ENCODE results near the gene ZNF385B.
"Not testable (repeated sequence)": the region's sequence is repeated elsewhere in the genome, so short reads cannot be mapped to it uniquely, and the experiment has no call there.

Gene ZNF385B

DNA sequence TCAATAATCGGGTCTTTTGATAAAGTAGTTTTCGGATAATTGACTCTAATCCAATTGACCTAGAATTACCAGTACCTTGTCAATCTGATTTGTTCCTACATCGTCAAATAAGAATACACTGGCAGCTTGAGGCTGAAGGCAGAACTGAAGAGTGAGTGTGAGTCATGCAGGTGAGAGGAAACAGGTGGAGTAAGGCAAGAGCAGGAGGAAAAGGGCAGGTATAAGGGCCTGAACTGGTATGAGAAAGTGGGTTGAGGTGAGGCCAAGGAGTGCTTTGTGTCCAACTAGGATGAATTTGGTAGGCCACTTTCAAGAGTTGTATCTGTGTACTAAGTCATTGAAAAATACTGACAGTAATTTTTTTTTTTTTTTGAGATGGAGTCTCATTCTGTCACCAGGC, 186.0 kb downstream of the ZNF385B start:
- DNase-seq, result no peak

DNA sequence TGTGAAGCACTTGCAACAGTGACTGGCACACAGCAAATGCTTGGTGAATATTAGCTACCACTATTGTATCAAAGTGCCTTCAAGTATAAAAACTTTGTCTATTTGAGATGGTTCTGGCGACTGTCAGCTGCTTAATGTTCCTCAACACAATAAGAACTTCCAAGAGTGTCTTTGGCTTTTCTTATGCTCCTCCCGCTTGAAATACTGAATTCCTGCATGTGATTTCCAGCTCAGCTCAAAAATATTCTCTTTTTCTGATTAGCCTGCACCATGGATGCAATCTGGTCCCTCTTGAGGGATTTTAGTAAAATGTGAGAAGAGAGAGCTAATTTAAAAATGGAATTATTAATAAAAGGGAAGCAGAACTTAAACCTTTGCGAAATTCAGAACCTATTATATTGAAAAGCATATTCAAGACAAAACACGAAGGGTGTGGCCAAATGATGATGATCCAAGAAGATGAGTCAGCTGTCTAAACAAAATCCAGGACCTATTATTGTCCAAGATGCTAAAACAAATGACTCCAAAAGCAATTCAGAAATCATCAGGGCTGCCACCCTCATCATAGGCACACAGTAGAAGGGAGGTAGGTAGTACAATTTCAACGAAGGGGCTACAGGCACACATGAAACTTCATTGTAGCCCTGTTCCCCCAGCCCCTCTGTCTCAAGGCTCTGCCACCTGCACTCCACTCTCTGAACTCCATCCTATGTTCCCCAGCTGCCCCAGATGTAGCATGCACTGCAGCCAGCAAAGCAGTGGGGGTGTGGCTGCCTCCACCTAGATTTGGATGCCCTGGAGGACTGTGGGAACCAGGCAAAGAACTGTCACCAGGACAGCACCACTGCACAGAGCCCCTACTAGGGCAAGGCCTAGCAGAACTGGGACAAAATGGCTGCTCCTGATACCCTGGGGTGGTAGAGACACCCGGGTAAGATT, 190.1 kb downstream of the ZNF385B start:
- DNase-seq, result no peak

DNA sequence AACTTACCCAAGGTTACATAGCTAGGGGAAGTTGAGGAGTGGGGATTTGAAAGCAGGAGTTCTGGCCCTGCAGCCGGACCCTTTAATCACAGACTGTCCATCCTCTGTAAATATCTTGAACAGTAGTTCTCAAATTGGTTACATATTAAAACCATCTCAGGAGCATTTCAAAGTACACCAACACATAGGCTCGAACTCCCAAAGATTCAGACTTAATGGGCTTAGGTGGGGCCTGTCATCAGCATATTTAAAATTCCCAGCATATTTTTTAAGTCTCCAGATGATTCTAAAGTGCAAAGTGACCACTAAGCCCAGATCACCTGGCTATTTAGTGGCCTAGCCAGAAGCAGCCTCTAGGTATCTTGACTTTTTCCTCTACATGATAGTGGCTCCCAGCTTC, 192.2 kb downstream of the ZNF385B start:
- DNase-seq, result no peak

GRCh38 chr2:179664972-179665812, 196.2 kb downstream of the ZNF385B start:
- DNase-seq, result no peak

GRCh38 chr2:179661986-179662385, 199.4 kb downstream of the ZNF385B start:
- no peak for DNase-seq

- DNase-seq, result no peak
Observed at GRCh38 chr2:179657068-179657595, 204.3 kb downstream of the ZNF385B start.

DNA sequence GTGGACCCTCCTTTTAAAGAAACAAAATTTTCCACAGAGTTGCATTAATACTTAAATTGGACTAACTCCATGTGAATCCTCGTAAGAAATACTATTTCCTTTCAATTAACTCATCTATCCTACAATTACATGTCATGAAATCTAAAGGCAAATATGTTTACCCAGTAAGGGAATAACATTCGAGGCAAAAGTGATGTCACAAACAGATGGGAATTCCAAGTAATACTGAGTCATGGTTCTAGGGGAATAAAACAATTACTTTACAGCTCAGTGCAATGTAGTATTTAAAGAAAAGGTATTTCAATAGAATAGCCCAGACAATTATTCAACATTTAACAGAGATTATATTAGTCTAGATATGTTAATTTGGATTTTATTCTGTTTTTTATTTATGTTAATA, 205.8 kb downstream of the ZNF385B start:
- DNase-seq, result no peak

GRCh38 chr2:179654806-179655205, 206.6 kb downstream of the ZNF385B start:
- no peak for DNase-seq

DNA sequence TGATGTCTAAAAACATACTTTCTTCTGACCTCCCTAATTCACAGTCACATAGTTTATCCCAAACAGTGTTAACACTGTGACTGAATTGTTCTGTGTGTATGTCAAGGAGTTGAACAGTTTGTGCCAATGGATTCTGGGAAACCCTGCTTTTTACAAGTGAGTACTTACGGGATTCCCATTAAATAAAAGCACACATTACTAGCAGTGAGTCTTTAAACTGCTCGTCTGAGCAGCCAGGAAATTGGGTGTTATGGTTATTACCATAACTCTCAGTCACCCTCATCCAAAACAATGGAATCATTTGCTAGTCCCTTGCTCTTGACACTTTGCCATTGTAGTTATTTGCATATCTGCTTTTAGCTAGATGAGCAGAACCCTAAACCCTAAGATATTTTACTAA, 209.1 kb downstream of the ZNF385B start:
- no peak for DNase-seq

GRCh38 chr2:179650420-179650819, 211.0 kb downstream of the ZNF385B start:
- no peak for DNase-seq

- DNase-seq, result no peak
Observed at GRCh38 chr2:179646862-179647587, 214.4 kb downstream of the ZNF385B start.

DNA sequence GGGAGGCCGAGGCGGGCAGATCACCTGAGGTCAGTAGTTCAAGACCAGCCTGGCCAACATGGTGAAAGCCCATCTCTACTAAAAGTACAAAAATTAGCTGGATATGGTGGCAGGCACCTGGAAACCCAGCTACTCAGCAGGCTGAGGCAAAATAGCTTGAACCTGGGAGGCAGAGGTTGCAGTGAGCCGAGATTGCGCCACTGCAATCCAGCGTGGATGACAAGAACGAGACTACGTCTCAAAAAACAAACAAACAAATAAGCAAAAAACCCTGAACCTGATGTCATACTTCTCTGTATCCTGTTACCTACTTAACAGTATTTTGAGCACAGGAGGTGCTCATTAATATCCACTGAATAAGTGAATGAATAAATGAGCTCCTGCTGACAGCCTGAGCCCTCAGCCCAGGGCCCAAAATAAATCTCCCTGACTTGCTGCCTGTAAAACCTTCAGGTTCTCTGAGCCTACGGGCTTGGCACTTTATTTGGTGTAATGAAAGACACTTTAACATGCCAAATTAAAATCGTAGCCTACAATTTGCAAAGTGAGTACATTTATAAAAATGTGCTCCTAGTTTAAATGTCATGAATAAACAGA, 215.1 kb downstream of the ZNF385B start:
- DNase-seq, result no peak

DNA sequence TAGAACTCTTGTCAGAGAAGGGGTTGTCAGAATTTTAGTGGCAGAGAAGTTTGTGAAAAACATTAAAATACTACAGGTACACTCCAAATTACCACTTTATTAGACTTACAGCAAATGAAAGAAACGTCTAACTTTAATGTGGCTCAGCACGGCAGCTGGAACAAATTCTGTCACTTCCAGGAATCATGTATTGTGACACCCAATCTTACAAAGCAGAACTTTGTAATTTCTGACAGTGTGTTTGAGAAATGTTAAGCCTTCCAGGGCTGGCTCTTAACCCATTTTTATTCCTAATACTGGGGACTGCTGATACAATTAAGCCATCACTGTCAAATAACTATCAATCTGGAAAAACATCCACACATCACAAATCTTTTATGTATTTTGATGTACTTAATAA, 216.4 kb downstream of the ZNF385B start:
- no peak for DNase-seq

- no peak for DNase-seq
Observed at GRCh38 chr2:179642462-179642861, 218.9 kb downstream of the ZNF385B start.

DNA sequence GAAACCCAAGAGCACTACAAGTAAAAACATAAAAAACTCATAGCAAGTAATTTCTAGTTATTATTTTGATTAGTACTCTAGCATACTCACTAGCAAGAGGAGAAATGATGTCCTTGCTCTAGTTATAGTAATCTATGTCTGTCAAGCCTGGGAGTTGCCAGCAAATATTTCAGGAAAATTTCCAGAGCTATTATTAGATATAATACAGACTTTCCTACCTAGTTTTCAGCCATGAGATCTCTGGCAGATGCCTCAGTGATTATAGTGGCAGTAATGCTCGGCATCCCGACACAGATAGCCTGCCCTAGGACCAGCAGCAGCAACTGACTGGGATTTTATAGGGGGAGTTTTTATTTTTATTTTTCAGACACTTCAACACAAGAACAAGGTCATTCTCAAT, 224.4 kb downstream of the ZNF385B start:
- DNase-seq, result no peak

GRCh38 chr2:179636100-179636980, 225.1 kb downstream of the ZNF385B start:
- no peak for DNase-seq

DNA sequence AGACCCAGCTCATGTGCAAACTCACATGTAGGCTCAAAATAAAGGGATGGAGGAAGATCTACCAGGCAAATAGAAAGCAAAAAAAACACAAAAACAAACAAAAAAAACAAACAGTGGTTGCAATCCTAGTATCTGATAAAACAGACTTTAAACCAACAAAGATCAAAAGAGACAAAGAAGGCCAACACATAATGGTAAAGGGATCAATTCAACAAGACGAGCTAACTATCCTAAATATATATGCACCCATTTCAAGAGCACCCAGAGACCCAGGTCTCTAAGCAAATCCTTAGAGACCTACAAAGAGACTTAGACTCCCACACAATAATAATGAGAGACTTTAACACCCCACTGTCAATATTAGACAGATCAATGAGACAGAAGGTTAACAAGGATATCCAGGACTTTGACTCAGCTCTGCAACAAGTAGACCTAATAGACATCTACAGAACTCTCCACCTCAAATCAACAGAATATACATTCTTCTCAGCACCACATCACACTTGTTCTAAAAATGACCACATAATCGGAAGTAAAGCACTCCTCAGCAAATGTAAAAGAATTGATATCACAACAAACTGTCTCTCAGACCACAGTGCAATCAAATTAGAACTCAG, 229.5 kb downstream of the ZNF385B start:
- not testable (repeated sequence) for DNase-seq

DNA sequence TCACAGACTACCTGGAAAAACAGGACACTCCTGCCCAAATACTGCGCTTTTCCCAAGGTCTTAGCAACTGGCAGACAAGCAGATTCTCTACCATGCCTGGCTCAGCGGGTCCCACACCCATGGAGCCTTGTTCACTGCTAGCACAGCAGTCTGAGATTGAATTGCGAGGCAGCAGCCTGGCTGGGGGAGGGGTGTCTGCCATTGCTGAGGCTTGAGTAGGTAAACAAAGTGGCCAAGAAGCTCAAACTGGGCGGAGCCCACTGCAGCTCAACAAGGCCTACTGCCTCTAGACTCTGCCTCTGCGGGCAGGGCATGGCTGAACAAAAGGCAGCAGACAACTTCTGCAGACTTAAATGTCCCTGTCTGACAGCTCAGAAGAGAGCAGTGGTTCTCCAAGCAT, 231.6 kb downstream of the ZNF385B start:
- not testable (repeated sequence) for DNase-seq

GRCh38 chr2:179626261-179626660, 235.2 kb downstream of the ZNF385B start:
- DNase-seq, result no peak

DNA sequence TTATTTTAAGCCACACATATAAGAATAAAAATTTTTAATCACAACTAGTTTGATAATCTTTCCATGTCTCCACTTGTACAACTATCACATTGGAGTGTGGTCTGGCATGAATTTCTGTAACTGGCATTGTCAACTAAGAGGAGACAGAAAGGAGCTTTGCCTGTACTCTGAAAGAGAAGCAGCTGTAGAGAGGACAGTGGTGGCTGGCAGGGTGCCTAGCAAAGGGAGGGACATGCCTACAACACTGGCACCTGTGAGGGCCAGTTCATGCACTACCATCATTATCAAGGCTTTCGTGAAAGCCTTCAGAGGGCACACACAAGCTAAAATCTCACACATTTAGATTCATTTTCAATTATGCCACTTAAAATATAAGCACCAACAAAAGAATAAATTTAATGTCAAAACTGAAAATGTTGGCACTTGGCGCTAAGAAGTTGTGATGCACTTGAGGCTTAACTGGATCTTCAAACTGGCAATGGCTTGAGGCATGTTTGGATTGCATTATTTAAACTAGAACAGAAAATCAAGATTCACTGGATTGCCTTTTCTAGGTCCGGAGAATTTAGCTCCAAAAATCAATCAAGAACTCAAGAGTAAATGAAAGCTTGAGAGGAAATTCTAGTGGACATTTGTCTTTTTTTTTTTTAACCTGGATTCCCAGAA, 238.6 kb downstream of the ZNF385B start:
- no peak for DNase-seq
